ENCODE results near the gene TRIL. TPM values are rescaled to one million over a fixed set of nuclear protein-coding genes. Genes with fewer than 3 reads are reported as not detected.

TRIL gene
- total RNA-seq, 1 experiment from 2014 or later, result not detected

DNA sequence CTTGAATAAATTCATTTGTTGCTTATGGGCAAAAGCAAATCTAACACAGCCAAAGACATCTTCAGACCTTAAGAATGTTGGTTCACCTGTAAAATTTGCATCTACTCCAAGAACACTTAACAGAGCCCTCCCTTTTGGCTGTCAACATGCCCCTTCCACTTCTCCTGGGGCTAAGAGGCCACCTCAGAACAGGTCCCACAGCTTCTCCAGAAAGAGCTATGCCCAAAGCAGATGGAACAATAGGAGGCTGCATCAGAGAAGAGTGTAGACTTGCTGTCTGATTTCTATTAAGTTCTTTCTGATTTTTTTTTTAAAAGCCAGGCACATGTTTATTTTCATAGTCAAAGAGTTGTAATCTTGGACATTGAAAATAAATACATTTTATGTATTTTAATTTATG lies 26.1 kb upstream of the TRIL start:
- DNase-seq (ENCODE audit: low spot score), result no peak

DNA sequence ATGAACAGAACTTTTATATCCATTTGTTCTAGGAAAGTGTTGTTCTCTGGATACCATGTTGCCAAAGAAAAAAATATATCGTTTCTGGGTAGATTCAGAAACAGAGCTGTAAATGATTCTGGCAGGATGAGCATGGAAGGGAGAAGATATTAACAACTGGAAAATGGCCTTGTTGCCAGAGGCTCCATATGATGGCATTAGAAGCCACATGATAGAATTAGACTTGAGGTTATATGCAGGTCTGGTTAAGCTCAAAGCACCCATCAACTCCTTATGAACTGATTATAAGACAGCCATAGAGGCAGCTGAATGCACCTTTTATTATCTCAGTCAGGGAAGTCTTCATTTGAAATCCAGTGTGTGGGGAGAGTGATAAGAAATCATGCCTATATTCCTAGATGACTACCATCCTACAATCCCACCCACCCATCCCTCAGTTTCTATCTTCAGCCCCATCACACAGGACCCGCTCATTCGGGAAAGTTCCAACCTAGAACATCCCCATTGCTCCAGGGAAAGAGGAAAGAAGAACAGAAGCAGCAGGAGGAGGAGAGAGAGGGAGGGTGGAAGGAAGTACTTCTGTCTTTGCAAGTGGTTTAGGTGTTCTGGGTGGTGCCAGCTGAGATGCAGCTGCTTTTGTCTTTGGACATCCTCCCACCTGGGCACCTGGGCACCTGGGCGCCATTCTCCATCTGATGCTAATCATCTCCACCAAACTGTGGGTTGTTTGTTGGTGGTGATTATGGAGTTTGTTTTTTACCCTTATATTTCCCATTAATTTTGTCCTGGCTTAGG lies 25.5 kb upstream of the TRIL start:
- no peak for DNase-seq (ENCODE audit: low spot score)

DNA sequence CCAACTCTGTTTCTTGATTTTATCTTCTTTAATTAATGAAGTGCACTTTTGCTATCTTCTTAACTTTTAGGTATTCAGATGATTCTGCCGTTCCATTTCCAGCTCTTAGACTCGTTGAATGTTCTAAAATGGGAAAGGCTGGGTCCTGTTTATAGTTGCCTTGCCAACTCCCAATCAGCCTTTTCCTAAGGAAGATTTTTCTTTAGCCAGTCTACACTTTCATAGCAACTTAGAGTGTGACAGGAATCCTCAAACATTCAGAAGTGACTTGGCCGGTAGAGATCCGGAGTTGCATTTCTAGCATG lies 23.0 kb upstream of the TRIL start:
- no peak for DNase-seq (ENCODE audit: low spot score)

DNA sequence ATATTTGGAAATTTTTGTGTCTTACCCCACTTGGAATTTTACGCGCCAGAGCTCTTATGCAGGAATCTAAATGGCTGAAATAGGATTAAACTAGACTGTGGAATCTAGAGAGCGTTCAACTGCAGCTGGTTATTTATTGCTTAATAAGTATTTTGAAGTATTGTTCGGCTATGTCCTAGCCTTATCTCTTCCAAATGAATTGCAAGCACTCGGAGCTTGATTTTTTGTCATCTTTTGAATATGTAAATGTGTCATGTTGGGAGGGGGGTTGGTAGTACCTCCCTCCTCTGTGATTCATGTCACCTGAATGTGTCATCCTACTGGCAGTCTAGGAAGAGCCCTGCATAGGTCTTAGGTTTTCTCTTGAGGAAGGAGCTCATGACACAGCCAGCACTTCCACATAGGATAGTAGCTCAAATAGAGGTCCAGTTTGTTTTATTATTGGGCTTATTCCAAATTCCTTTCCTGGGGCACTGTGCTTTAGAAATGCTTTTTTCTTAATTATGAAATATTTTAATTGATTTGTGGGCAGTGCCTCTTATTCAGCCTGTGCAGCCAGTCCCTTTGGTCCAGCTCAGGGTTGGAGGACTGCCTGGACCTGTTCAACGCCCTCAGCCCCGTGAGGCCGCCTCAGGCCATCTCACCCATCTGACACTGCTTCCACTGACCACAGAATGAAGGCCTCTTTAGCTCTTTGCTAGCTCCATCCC lies 22.5 kb upstream of the TRIL start:
- DNase-seq (ENCODE audit: low spot score), result peak; percentile 40

DNA sequence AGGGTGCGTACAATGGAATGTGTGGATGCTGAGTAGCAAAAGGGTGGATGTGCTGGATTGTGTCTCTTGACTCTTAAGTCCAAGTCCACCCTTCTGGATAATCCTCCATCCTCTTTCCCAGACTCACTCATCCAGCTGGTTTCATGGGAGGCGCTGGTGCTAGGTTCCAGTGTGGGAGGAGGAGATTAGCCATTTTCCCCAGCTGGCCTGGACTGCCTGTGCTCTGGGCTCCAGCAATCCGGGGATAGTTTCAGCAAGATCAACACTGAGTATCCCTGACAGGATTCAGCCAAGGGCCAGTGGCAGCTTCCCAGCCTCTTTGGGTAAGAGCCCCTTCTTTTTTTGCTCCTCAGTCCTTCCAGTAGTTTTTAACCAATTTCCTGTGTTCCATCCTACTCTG lies 21.6 kb upstream of the TRIL start:
- DNase-seq (ENCODE audit: low spot score), result no peak

DNA sequence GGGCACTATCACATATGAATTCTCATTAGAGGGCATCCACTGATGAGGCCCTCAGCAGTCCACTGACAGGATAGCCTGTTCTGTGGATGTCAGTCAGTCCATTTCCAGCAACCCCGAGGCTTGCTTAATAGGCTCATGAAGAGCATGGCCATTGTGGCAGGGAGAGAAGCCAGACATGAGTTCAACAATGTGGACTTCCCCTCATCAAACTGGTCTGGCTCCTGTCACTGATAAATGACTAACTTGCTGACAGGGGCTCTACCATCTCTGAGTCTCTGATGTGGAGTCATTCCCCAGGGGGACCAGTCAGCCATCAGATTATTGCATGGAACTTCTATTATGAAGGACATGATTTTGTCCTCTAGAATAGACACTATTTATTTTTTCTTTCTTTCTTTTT lies 19.8 kb upstream of the TRIL start:
- DNase-seq (ENCODE audit: low spot score), result no peak

DNA sequence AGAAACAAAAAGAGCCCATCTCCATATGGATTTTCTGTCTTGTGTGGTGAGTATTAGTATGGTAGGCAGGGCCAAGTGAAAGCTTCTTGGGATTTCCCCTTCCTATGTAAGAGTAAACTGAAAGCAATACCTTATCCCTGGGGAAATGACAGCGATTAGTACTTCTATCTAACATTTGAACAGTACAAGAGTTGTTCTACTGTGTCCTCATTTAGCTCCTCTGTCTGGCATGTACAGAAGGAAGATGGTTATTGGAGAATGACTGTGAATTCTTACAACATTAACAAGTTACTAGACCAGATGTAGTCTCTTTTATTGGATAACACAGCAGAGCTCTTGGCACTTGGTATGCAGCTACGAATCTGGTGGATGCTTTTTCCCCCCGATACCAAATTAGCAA lies 17.9 kb upstream of the TRIL start:
- no peak for DNase-seq (ENCODE audit: low spot score)

DNA sequence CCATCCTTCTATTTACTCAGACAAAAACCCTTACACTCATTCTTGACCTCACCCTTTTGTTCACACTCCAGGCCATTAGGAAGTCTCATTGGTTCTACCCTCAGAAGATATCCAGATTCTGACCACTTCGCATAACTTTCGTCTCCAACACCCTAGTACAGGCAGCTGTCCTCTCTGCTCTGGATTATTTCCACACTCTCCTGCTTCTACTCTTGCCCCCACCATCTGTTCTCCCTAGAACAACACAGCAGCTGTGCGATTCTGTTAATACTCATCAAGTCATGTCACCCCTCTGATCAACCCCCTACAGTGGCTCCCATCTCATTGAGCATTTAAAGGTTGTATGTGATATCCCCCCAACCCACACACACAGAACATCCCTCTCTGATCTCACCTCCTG lies 15.5 kb upstream of the TRIL start:
- no peak for DNase-seq (ENCODE audit: low spot score)

DNA sequence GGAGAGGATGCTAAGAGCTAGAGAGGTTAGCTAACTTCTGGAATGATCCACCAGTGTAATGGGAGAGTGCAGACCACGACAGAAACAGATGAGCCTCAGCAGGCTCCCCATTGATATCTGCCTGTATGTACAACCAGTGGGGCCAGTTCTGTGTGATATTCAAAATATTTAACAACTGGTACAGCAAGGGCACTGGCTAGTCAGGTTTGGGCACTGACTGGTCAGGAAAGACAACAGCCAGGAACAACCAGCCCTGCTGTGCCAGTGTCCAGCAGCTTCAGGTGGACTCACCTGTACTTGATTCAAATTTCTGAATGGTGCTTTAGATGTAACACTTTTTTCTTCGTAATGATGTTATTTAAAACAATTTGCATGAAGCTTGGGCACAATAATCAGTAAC lies 5.9 kb upstream of the TRIL start:
- no peak for DNase-seq (ENCODE audit: low spot score)

DNA sequence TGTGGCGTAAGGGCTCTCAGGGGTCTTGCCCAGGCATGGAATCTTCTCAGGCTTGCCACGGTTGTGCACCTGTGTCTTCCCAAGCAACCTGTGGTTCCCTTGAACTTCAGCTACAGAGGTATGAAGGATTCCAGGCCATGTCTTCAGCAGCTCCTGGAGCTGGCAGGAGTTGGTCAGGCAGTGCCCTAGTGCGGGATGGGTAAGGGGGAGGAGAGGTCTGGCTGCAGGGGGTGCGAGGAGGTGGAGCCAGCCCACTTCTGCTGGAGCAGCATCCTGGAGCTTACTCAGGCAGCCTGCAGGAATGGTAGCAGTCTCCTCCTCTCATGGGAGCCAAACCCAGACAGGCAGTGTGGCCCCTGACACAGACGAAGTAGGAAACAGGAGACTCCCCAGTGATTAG lies 3.8 kb upstream of the TRIL start:
- DNase-seq (ENCODE audit: low spot score), result no peak

DNA sequence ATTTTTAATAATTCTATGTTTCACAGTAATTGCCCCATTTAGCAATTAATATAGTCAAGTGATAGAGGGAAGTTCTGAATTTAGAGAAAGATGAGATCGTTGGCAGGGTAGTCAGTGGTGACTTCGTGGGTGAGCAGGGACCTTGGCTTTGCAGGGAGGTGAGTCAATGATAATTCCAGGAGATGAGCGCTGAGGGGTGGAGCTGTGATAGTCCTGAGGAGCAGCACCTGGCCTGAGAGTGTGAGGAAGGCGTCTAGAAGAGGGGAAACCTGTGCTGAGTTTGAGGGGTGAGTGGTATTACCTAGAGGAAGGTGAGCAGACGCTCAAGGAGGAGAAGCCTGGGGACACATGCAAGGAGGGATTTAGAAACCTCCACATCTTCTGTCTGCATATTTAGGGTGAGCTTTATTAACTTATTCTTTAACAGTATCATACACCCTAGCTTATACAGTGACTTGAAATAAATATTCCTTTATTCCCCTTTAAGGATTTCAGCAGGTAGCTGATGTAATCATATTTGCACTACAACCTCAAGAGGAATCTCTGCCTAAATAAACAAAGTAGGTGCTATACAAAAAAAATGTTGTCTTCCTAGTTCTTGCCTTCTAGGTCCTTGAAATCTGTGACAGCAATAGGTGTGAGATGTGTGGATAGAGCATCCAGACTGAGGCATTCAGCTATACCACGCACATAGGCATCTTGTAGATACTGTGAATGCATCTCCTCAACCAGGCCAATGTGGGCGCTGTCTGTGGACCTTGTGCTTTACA lies 2.1 kb upstream of the TRIL start:
- no peak for DNase-seq (ENCODE audit: low spot score)

DNA sequence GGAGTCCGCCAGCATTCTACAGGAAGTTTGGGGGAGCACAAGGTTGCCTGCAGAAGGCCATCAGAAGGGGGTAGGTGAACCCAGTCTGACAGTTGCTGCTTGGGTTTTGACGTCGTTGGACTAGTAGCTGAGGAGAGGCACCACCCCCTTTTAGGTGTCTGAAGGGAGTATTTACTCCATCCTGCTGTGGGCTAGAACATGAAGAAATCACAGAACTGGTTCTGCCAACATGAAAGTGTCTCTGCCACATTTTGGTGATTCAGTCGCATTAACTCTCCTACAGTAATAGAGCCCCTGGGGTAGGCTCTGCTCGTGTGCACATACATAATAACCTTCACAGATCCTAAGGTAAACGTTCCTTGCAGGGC lies 834 bp upstream of the TRIL start:
- DNase-seq (ENCODE audit: low spot score), result no peak

DNA sequence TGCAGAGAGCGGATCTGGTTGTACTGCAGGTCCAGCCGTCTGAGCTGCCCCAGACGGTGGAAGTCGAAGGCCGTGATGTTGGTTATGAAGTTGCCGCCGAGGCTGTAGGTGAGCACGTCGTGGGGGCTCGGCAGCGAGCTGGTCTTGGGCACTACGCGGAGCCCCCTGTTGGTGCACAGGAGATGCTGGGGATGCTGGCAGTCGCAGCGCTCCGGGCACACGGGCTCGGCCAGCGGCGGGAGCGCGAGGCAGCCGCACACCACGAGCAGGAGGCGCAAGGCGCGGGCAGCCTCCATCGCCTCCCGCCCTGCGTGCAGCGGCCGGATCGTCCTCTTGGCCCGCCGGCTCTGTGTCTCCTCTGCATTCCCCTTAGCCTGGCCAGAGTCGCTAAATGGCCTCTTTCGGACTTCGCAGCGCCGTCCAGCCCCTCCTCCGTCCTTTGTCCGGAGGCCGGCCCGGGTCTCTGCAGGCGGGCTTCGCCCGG lies 337 bp downstream of the TRIL start:
- no peak for DNase-seq (ENCODE audit: low spot score)

DNA sequence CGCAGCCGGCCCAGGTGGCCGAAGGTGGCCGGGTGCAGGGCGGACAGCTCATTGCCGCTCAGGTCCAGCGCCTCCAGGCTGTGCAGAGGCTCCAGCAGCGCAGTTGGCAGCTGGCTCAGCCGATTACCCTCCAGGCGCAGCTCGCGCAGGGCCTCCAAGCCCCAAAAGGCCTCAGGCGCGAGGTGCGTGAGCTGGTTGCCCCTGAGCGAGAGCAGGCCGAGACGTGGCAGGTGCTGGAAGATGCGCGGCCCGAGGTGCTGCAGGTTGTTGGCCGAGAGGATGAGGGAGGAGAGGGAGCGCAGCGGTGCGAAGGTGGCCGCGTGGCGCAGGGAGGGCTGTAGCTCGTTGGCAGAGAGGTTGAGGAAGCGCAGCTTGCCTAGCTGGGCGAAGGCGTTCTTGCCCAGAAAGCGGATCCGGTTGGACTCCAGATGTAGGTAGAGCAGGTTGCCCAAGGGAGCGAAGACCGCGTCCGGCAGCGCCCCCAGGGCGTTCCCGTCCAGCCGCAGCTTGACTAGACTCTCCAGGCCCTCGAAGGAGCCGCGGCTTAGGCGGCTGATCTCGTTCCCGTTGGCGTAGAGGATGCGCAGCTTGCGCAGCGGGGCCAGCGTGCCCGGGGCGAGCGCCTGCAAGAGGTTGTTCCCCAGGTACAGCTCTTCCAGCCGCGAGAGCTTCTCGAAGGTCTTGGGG lies 923 bp downstream of the TRIL start:
- DNase-seq (ENCODE audit: low spot score), result no peak

DNA sequence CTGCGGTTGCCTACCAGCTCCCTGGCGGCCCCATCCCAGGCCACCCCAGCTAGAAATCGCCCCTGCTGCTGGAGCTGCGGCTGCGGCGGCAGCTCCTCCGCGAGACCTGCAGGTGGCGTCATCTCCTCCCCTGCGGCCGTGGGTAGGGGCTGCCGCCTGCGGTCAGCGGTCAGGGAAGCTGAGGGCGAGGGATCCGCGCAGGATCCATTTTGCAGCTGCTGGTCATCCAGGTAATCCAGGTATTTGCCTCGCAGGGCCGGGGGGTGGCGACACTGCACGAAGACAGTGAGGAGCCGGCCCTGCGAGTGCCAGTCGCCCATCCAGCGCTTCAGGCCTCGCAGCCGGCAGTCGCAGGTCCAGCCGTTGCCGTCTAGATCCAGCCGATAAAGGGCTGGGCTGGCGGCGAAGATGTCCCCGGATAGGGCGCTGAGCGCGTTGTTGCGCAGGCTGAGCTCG lies 1.5 kb downstream of the TRIL start:
- no peak for DNase-seq (ENCODE audit: low spot score)

DNA sequence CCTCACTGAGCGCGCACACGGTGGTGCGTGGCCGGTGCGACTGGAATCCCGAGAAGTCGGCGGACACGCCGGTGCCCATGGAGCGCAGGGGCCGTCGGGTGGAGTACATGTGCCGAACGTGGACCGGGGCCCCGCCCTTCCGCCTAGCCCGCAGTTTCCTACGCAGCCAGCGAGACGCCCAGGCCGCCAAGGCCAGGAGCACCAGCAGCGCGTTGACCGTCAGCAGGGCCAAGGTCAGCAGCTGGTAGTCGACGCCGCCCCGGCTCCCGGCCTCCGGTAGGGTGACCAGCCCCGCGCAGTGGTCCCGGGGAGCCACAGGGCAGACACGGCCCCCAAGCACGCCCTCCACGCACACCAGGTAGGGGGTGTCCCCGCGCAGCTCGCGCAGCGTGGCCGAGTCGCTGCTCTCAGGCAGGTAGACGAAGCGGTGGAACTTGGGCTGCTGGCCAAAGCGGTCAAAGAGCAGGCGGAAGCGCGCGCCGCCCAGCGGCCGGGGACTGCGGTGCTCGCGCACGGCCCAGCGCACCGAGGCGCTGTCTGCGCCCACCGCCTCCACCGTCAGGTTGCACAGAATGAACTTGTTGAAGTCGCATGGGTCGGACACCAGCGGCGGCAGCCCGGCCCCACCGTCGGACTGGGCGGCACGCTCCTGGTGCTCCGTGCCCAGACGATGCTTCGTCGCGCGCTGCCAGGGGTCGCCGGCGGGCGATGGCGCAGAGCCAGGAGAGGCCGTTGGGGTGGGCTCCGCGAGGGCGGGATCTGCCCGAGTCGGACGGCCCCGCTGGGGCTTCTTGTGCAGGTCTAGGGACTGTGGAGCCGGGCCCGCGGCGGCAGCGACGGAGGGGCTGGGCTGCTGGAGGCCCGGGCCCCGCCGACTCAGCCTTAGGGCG lies 2.2 kb downstream of the TRIL start:
- DNase-seq (ENCODE audit: low spot score), result no peak

DNA sequence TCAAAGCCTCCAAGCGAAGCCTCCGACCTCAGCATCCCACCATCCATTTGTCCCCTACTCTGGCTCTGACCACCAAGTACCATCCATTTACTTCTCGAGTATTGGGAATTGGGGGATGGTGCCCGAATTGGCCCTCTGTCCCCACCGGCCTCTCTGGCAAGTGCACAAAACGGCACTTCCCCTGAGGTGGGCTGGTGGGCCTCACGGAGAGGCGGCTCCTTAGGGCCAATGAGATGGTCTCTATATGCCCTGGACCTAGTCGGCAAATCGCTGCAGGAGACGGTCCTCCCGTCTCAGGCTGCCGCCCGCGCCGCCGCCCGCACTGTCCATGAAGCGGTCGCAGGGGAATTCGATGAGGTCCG lies 2.8 kb downstream of the TRIL start:
- DNase-seq (ENCODE audit: low spot score), result no peak

DNA sequence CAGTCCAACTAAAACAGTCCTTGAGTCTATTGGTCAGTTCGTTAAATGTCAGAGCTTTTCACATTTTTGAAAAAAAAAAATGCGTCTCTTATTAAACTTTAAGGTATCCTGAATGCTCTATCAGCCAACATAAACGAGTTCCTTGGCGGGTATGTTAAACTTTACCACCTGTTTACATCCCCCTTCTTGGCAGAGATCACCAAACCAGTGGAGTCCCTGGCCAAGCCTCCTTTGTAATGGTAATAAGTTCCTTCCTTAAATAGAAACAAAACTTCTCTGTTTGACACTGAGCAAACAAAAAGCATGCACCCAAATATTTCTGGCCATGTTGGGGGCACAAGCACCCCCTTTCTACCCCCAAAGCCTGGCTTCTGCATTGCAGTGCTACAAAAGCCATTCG lies 3.2 kb downstream of the TRIL start:
- DNase-seq (ENCODE audit: low spot score), result no peak

DNA sequence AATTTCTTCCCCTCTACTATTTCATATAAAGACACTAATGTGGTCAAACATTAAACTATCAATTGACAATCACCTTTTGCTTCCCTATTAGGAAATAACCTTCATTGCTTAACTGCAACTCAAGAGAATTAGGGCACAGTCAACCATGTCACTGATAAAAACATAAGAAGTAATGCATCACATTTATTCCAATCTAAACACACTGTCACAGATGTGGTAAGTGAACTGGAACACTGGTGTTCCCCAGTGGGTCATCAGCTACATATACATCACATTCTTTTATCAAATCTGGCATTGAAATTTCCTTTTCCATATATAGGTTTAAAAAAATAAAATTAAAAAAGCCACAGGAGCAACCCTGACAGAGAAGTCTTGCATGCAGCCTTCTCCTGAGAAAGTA lies 3.7 kb downstream of the TRIL start:
- no peak for DNase-seq (ENCODE audit: low spot score)

DNA sequence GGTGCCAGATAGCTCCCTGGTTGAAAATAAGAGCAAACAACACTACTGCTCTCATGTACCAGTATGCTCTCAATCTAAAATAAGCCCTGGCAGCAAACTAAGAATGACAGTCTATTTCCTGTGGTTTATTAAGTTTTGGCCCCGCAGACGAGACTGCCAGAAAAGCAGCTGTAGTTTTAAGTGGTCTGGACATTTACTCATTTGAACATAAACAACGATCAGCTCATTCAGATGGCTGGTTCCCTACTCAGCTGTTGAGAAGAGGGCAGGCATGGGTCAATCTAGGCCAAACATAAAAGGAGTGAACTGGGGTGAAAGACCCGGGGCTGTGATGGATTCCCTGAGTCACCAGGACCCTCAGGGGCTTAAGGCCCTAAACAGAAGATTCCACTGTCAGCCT lies 4.5 kb downstream of the TRIL start:
- DNase-seq (ENCODE audit: low spot score), result peak; percentile 35

DNA sequence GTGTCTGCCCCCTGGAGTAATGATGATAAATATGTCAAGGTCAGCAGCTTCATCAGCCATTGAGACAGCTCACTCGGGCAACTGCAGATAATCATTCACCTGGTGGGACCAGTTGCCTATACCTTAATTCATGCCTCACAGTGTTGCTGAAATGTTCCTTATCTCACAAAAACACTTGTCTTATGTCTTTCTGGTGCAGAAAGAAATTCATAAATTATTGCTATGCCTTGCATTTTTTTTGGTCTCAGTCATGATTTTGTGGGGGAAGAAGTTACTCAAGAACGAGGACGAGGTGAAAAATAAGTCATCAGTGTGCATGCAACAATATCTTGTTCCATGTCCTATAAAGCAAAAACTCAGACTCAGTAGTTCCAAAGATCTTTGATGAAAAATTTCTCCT lies 16.0 kb downstream of the TRIL start:
- no peak for DNase-seq (ENCODE audit: low spot score)
